Measurements from ENCODE around the gene PM20D2. TPM values are rescaled to one million over a fixed set of nuclear protein-coding genes. Genes with fewer than 3 reads are reported as not detected.
A peak's percentile ranks its signal among the peaks of the same experiment; 100 is the strongest.

PM20D2 gene
- total and polyA plus RNA-seq, 2 of the 13 experiments (the other 11 are each of a cell fraction or from before 2014, with no cell fraction given), result 13.3 to 26.3 TPM

DNA sequence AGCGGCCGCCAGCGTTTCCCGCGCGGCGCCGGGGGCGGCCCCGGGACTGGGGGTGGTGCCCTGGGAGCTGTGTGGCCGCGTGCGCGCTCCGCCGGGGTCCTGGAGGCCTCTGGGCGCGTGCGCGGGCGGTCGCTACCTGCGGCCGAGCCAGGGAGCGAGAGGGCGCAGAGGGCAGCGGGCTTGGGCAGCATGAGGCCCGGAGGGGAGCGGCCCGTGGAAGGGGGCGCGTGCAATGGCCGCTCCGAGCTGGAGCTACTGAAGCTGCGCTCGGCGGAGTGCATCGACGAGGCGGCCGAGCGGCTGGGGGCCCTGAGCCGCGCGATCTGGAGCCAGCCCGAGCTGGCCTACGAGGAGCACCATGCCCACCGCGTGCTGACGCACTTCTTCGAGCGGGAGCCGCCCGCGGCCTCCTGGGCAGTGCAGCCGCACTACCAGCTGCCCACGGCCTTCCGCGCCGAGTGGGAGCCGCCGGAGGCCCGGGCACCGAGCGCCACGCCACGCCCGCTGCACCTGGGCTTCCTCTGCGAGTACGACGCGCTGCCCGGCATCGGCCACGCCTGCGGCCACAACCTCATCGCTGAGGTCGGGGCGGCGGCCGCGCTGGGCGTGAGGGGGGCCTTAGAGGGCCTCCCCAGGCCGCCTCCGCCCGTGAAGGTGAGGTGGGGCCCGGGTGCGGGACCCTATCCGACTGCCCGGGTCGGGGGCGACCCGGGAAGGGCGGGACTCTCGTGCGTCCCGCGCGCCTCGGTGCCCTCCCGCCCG lies at the start of gene PM20D2 (continued):
- TF ChIP-seq KDM2A (CRISPR knock-in tag; IDR thresholded peaks at IDR 0.05; ENCODE audit: borderline replicate concordance, low read depth), result peak; percentile 89
- TF ChIP-seq SYNCRIP (IDR thresholded peaks at IDR 0.05; ENCODE audit: insufficient read depth, low read depth, low read length), result no peak
- TF ChIP-seq ZNF253 (CRISPR knock-in tag; IDR thresholded peaks at IDR 0.05; ENCODE audit: borderline replicate concordance), result peak; percentile 70
- TF ChIP-seq ZNF274 (CRISPR knock-in tag; IDR thresholded peaks at IDR 0.05), result 0 out of 2 replicates have a peak, but pooled peaks have one; percentile 25
- TF ChIP-seq, protein P1, sequence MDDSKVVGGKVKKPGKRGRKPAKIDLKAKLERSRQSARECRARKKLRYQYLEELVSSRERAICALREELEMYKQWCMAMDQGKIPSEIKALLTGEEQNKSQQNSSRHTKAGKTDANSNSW (CRISPR knock-in tag; IDR thresholded peaks at IDR 0.05; ENCODE audit: borderline replicate concordance), result peak; percentile 97; the same call in 1 of the 2 replicates
- TF ChIP-seq, protein P2, sequence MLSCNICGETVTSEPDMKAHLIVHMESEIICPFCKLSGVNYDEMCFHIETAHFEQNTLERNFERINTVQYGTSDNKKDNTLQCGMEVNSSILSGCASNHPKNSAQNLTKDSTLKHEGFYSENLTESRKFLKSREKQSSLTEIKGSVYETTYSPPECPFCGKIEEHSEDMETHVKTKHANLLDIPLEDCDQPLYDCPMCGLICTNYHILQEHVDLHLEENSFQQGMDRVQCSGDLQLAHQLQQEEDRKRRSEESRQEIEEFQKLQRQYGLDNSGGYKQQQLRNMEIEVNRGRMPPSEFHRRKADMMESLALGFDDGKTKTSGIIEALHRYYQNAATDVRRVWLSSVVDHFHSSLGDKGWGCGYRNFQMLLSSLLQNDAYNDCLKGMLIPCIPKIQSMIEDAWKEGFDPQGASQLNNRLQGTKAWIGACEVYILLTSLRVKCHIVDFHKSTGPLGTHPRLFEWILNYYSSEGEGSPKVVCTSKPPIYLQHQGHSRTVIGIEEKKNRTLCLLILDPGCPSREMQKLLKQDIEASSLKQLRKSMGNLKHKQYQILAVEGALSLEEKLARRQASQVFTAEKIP (CRISPR knock-in tag; IDR thresholded peaks at IDR 0.05; ENCODE audit: borderline replicate concordance), result no peak
- no peak for TF ChIP-seq SRSF9 (IDR thresholded peaks at IDR 0.05; ENCODE audit: borderline replicate concordance, insufficient read depth, low read depth, low read length, poor library complexity, severe bottlenecking)
- TF ChIP-seq, protein P3, sequence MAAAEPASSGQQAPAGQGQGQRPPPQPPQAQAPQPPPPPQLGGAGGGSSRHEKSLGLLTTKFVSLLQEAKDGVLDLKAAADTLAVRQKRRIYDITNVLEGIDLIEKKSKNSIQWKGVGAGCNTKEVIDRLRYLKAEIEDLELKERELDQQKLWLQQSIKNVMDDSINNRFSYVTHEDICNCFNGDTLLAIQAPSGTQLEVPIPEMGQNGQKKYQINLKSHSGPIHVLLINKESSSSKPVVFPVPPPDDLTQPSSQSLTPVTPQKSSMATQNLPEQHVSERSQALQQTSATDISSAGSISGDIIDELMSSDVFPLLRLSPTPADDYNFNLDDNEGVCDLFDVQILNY (CRISPR knock-in tag; conservative IDR thresholded peaks at IDR 0.05), result no peak; the same call in 1 of the 2 replicates
- TF ChIP-seq JARID2 (CRISPR knock-in tag; IDR thresholded peaks at IDR 0.05; ENCODE audit: insufficient replicate concordance), result no peak
- peak; percentile 86; the same call in 1 of the 2 replicates for TF ChIP-seq NAIF1 (CRISPR knock-in tag; IDR thresholded peaks at IDR 0.05; ENCODE audit: borderline replicate concordance)
- TF ChIP-seq, protein P4, sequence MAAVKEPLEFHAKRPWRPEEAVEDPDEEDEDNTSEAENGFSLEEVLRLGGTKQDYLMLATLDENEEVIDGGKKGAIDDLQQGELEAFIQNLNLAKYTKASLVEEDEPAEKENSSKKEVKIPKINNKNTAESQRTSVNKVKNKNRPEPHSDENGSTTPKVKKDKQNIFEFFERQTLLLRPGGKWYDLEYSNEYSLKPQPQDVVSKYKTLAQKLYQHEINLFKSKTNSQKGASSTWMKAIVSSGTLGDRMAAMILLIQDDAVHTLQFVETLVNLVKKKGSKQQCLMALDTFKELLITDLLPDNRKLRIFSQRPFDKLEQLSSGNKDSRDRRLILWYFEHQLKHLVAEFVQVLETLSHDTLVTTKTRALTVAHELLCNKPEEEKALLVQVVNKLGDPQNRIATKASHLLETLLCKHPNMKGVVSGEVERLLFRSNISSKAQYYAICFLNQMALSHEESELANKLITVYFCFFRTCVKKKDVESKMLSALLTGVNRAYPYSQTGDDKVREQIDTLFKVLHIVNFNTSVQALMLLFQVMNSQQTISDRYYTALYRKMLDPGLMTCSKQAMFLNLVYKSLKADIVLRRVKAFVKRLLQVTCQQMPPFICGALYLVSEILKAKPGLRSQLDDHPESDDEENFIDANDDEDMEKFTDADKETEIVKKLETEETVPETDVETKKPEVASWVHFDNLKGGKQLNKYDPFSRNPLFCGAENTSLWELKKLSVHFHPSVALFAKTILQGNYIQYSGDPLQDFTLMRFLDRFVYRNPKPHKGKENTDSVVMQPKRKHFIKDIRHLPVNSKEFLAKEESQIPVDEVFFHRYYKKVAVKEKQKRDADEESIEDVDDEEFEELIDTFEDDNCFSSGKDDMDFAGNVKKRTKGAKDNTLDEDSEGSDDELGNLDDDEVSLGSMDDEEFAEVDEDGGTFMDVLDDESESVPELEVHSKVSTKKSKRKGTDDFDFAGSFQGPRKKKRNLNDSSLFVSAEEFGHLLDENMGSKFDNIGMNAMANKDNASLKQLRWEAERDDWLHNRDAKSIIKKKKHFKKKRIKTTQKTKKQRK (IDR thresholded peaks at IDR 0.05; ENCODE audit: low read length), result no peak
- TF ChIP-seq FOXM1 (CRISPR knock-in tag; IDR thresholded peaks at IDR 0.05), result no peak
- peak; percentile 64 to 94; a peak in 3 of 4 replicates for TF ChIP-seq POLR2A (IDR thresholded peaks at IDR 0.05; ENCODE audit: insufficient read depth in 1 of 2, low read depth in 2 of 2, low read length in 2 of 2)
- no peak for TF ChIP-seq ZNF34 (CRISPR knock-in tag; IDR thresholded peaks at IDR 0.05; ENCODE audit: borderline replicate concordance)
- no peak for TF ChIP-seq TBL1XR1 (IDR thresholded peaks at IDR 0.05; ENCODE audit: borderline replicate concordance, low read length, partially characterized antibody)
- no peak for TF ChIP-seq ZNF720 (CRISPR knock-in tag; IDR thresholded peaks at IDR 0.05)
- no peak for TF ChIP-seq ZNF780A (CRISPR knock-in tag; IDR thresholded peaks at IDR 0.05)
- no peak for TF ChIP-seq SOX13 (IDR thresholded peaks at IDR 0.05)
- TF ChIP-seq SOX13 (CRISPR knock-in tag; conservative IDR thresholded peaks at IDR 0.05 in 1 of 2, IDR thresholded peaks at IDR 0.05 in 1 of 2), result peak in 1 of 2 experiments; percentile 42; a peak in 2 of 4 replicates
- TF ChIP-seq RORA (CRISPR knock-in tag; IDR thresholded peaks at IDR 0.05), result 0 out of 2 replicates have a peak, but pooled peaks have one; percentile 16
- TF ChIP-seq ZNF619 (CRISPR knock-in tag; IDR thresholded peaks at IDR 0.05), result no peak
- peak; percentile 90; the same call in 1 of the 2 replicates for TF ChIP-seq ZNF446 (CRISPR knock-in tag; IDR thresholded peaks at IDR 0.05)
- no peak for TF ChIP-seq PTBP1 (IDR thresholded peaks at IDR 0.05; ENCODE audit: low read depth, low read length, poor library complexity, severe bottlenecking)

Measured in HepG2 (cell line).